GM12865 (cell line): ENCODE data around the gene ZNF692.

Source experiments
- DNase-seq: peaks from one replicate; pipeline ENCODE4 v3.0.0; 2010; ENCODE audit warnings: low read depth
- H3K4me3 ChIP-seq: 2 replicates; pipeline ENCODE4 v1.5.1; 2011; ENCODE audit warnings: mild to moderate bottlenecking, low read depth, low read length, control low read depth
- TF ChIP-seq, protein P1 (sequence below): IDR thresholded peaks from 2 replicates; pipeline ENCODE4 v1.5.1; 2011; ENCODE audit warnings: low read length, control low read depth, low read depth, inconsistent platforms; ENCODE audit not compliant: insufficient read depth; ENCODE audit errors: missing control alignments

ZNF692 gene

DNA sequence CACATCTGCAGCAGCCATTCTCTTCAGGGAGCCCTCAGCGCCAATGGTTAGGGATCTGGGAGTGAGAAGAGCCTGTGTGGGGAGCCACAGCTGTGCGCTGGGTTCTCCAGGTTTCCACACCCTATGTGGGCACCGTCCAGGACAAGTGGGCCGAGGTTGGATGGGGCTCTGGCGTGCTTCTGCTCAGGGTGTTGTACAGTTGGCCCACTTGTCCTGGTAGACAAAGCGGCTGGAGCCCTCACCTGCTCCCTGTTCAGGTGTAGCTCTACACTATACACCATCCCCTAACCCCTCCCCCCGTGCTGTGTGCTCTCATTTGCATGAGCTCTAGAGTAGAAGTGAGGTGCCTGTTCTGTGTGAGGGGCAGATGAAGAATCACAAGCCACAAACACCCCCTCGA is 45.3 kb downstream of the ZNF692 start:
- H3K4me3 ChIP-seq: no peak overlapping the region
- no peak for DNase-seq
- TF ChIP-seq, protein P1, sequence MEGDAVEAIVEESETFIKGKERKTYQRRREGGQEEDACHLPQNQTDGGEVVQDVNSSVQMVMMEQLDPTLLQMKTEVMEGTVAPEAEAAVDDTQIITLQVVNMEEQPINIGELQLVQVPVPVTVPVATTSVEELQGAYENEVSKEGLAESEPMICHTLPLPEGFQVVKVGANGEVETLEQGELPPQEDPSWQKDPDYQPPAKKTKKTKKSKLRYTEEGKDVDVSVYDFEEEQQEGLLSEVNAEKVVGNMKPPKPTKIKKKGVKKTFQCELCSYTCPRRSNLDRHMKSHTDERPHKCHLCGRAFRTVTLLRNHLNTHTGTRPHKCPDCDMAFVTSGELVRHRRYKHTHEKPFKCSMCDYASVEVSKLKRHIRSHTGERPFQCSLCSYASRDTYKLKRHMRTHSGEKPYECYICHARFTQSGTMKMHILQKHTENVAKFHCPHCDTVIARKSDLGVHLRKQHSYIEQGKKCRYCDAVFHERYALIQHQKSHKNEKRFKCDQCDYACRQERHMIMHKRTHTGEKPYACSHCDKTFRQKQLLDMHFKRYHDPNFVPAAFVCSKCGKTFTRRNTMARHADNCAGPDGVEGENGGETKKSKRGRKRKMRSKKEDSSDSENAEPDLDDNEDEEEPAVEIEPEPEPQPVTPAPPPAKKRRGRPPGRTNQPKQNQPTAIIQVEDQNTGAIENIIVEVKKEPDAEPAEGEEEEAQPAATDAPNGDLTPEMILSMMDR: no peak

DNA sequence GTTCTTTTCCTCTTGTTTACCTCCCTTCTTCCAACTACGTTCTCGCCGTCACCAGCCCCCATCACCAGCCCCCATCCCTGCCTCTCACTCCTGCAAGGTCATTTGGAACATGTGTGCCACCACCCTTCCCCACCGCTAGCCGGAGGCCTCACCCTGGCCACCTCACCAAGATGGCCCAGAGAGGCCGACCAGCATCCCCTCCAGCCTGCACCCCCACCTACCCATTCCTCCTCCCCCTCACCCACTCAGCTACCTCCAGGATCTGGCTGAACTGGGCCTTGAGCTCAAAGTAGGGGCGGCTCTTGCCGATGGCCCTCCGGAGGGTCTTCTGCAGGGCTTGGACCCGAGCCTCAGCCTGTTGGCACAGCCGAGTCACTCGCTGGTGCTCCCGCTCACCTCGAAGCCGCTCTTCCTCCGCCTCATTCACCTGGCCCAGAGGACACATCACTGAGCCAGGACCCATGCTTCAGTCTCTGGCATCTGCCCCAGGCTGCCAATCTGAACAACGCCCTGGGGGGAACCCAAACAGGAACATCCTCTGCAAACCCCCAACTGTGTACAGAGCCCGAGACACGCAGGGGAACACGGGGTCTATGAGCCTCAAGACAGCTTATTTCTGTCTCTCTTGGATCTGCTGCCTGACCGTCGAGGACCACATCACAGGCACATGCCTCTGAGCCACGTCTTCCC is 46.0 kb downstream of the ZNF692 start:
- no peak overlapping the region for H3K4me3 ChIP-seq
- no peak for DNase-seq
- TF ChIP-seq, protein P1: no peak

GRCh38 chr1:248811514-248812490 is 47.1 kb downstream of the ZNF692 start:
- DNase-seq: no peak
- H3K4me3 ChIP-seq: no peak overlapping the region
- TF ChIP-seq, protein P1: no peak

- TF ChIP-seq, protein P1: no peak
- H3K4me3 ChIP-seq: no peak overlapping the region
- DNase-seq: no peak
These were observed 48.0 kb downstream of the ZNF692 start for GRCh38 chr1:248810727-248811513.

GRCh38 chr1:248810000-248810726 is 48.7 kb downstream of the ZNF692 start:
- no peak overlapping the region for H3K4me3 ChIP-seq
- TF ChIP-seq, protein P1: no peak
- no peak for DNase-seq

- no peak for DNase-seq
- no peak overlapping the region for H3K4me3 ChIP-seq
- TF ChIP-seq, protein P1: no peak
These were observed 50.0 kb downstream of the ZNF692 start for GRCh38 chr1:248808876-248809275.
